ENCODE measurements around the gene ADAM15. TPM values are rescaled to one million over a fixed set of nuclear protein-coding genes. Genes with fewer than 3 reads are reported as not detected.

Gene ADAM15
- total RNA-seq, 1 experiment from 2014 or later, result 41.7 TPM

DNA sequence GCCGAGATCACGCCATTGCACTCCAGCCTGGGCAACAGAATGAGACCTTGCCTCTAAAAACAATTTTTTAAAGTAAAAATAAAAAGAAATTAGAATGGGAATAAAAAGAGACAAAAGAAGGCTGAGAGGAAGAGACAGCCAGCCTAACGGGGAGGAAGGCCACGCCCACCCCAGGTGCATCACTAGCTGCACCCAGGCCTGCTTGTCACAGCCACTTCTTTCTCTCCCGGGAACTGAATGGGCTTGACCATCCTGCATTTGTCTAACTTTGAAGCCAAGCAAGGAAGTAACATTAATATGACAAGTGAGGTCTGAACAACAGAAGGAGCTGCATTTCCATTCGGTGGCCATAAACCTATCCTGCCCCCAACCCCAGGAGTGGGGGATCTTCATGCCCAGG is 55.7 kb downstream of the ADAM15 start:
- Histone ChIP-seq H3K4me3 (ENCODE audit: low read depth in 2 of 2, low read length in 2 of 2) (no peak overlapping the region), H3K9me3 (ENCODE audit: control insufficient read depth, insufficient read depth, low read depth, low read length) (no peaks in the 10 kb centered on the region), H3K27ac (ENCODE audit: low read length) (no peak overlapping the region), H3K36me3 (ENCODE audit: control insufficient read depth, insufficient read depth, low read length) (no peaks in the 10 kb centered on the region), H3K27me3 (ENCODE audit: control insufficient read depth, insufficient read depth, low read length) (no peaks in the 10 kb centered on the region), H3K4me1 (ENCODE audit: control insufficient read depth, insufficient read depth, low read length) (no peaks in the 10 kb centered on the region)
- ChIA-PET CTCF (interaction anchor here (0.6 kb wide), 1 partner anchor 17 kb away, joined by 4 read pairs; no protein-coding TSS in a partner anchor), POLR2A (no interaction called here)
- no peak for ATAC-seq
- intact Hi-C loops (cut with micrococcal nuclease; ENCODE audit: unreplicated experiment), result no loop called here
- in situ Hi-C loops (cut with HindIII; ENCODE audit: low pct_unique_long_range_greater_than_20kb, low sequenced_read_pairs), result no loop called here
- no peak for DNase-seq (ENCODE audit: low read depth, low spot score)
- TF ChIP-seq, protein P1, sequence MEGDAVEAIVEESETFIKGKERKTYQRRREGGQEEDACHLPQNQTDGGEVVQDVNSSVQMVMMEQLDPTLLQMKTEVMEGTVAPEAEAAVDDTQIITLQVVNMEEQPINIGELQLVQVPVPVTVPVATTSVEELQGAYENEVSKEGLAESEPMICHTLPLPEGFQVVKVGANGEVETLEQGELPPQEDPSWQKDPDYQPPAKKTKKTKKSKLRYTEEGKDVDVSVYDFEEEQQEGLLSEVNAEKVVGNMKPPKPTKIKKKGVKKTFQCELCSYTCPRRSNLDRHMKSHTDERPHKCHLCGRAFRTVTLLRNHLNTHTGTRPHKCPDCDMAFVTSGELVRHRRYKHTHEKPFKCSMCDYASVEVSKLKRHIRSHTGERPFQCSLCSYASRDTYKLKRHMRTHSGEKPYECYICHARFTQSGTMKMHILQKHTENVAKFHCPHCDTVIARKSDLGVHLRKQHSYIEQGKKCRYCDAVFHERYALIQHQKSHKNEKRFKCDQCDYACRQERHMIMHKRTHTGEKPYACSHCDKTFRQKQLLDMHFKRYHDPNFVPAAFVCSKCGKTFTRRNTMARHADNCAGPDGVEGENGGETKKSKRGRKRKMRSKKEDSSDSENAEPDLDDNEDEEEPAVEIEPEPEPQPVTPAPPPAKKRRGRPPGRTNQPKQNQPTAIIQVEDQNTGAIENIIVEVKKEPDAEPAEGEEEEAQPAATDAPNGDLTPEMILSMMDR (IDR thresholded peaks at IDR 0.05), result no peak
- no TSS peak for BruUV-seq (replicated peaks)

DNA sequence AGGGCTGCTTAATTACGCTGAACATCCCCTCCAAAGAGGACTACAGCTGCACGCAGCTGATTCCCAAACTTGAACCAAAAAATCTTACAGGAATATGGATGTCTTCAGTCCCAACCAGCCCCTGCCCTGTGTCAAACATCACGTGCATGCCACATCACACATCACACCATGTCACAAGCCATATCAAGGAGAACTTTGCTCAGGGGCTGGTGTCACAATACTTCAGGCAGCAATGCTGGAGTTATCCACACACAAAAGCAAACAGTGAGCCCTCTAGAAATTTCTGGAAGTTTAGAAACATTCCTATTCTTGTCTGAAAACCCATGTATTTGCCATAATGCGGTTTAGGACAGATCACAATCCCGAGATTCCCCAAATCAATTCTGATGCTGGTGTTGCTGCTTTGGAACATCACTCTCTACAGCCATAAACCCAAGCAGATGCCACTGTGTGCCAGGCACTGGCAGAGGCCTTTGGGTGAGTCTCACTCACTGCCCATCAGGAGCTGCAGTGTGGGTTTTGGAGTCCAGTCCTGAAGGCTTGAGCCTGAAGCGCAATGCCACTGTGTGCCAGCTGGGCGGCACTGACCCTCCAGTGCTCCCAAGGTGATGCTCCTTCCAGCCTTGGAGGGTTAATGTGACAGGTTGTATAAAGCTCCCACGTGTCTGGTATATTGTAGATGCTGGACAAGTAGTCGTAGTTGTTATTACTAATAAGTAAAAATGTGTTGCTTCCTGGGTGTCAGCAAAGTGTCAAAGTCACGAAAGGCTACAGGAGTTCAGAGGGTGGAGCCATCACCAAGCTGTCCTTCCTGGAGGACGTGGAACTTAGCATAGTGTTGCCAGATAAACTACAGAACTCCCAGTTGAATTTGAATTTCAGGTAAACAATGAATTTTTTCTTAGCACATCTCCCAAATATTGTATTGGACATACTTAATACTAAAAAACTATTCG is 56.5 kb downstream of the ADAM15 start:
- ATAC-seq, result peak; percentile 63; the same call in 1 of the 2 replicates
- Histone ChIP-seq H3K4me1 (ENCODE audit: control insufficient read depth, insufficient read depth, low read length) (no peaks in the 10 kb centered on the region), H3K4me3 (ENCODE audit: low read depth in 2 of 2, low read length in 2 of 2) (no peak overlapping the region), H3K27ac (ENCODE audit: low read length) (no peak overlapping the region), H3K36me3 (ENCODE audit: control insufficient read depth, insufficient read depth, low read length) (no peaks in the 10 kb centered on the region), H3K27me3 (ENCODE audit: control insufficient read depth, insufficient read depth, low read length) (no peaks in the 10 kb centered on the region), H3K9me3 (ENCODE audit: control insufficient read depth, insufficient read depth, low read depth, low read length) (no peaks in the 10 kb centered on the region)
- BruUV-seq (replicated peaks), result no TSS peak
- in situ Hi-C loops (cut with HindIII; ENCODE audit: low pct_unique_long_range_greater_than_20kb, low sequenced_read_pairs) (no loop called here), intact Hi-C loops (cut with micrococcal nuclease; ENCODE audit: unreplicated experiment) (no loop called here)
- ChIA-PET CTCF (no interaction called here), POLR2A (no interaction called here)
- TF ChIP-seq, protein P1 (IDR thresholded peaks at IDR 0.05), result no peak
- TF ChIP-seq, protein P2, sequence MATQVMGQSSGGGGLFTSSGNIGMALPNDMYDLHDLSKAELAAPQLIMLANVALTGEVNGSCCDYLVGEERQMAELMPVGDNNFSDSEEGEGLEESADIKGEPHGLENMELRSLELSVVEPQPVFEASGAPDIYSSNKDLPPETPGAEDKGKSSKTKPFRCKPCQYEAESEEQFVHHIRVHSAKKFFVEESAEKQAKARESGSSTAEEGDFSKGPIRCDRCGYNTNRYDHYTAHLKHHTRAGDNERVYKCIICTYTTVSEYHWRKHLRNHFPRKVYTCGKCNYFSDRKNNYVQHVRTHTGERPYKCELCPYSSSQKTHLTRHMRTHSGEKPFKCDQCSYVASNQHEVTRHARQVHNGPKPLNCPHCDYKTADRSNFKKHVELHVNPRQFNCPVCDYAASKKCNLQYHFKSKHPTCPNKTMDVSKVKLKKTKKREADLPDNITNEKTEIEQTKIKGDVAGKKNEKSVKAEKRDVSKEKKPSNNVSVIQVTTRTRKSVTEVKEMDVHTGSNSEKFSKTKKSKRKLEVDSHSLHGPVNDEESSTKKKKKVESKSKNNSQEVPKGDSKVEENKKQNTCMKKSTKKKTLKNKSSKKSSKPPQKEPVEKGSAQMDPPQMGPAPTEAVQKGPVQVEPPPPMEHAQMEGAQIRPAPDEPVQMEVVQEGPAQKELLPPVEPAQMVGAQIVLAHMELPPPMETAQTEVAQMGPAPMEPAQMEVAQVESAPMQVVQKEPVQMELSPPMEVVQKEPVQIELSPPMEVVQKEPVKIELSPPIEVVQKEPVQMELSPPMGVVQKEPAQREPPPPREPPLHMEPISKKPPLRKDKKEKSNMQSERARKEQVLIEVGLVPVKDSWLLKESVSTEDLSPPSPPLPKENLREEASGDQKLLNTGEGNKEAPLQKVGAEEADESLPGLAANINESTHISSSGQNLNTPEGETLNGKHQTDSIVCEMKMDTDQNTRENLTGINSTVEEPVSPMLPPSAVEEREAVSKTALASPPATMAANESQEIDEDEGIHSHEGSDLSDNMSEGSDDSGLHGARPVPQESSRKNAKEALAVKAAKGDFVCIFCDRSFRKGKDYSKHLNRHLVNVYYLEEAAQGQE (IDR thresholded peaks at IDR 0.05; ENCODE audit: insufficient read depth in 1 of 2, low read depth in 2 of 2, low read length in 1 of 2), result no peak
- TF ChIP-seq TCF7L2 (IDR thresholded peaks at IDR 0.05; ENCODE audit: low read depth, low read length) (no peak), SIN3A (IDR thresholded peaks at IDR 0.05; ENCODE audit: borderline replicate concordance, insufficient read depth, low read depth, low read length) (no peak), POLR2AphosphoS5 (IDR thresholded peaks at IDR 0.05; ENCODE audit: low read depth, low read length) (no peak)
- DNase-seq (ENCODE audit: low read depth, low spot score), result no peak
